Neuronal stem cell (in vitro differentiated cells): Measurements from ENCODE around the gene UBE3B.
"Not testable (repeated sequence)": the region's sequence is repeated elsewhere in the genome, so short reads cannot be mapped to it uniquely, and the experiment has no call there.

Experiments used
- DNase-seq: peaks from one replicate; pipeline ENCODE4 v3.0.0-alpha.2; 2013; ENCODE audit warnings: low spot score
- H2AFZ ChIP-seq: one replicate; pipeline ENCODE4 v1.6.1; 2013; ENCODE audit warnings: mild to moderate bottlenecking, low read length, inconsistent platforms
- H2AK5ac ChIP-seq: 2 replicates; pipeline ENCODE4 v1.6.1; 2013; ENCODE audit warnings: low read depth, mild to moderate bottlenecking, inconsistent platforms, low read length, moderate library complexity, mixed read lengths
- H2BK120ac ChIP-seq: 2 replicates; pipeline ENCODE4 v1.6.1; 2013; ENCODE audit warnings: low read depth, mild to moderate bottlenecking, inconsistent platforms, low read length, moderate library complexity, mixed read lengths
- H2BK12ac ChIP-seq: one replicate; pipeline ENCODE4 v1.6.1; 2013; ENCODE audit warnings: low read length, inconsistent platforms
- H2BK15ac ChIP-seq: 2 replicates; pipeline ENCODE4 v1.6.1; 2013; ENCODE audit warnings: mild to moderate bottlenecking, low read length, inconsistent platforms, mixed read lengths
- H2BK5ac ChIP-seq: one replicate; pipeline ENCODE4 v1.6.1; 2013; ENCODE audit warnings: inconsistent platforms, mild to moderate bottlenecking, low read length, moderate library complexity
- H3K14ac ChIP-seq: one replicate; pipeline ENCODE4 v1.6.1; 2013; ENCODE audit warnings: low read length, inconsistent platforms
- H3K18ac ChIP-seq: 2 replicates; pipeline ENCODE4 v1.6.1; 2013; ENCODE audit warnings: low read length, inconsistent platforms
- H3K23ac ChIP-seq: 2 replicates; pipeline ENCODE4 v1.6.1; 2013; ENCODE audit warnings: low read depth, mild to moderate bottlenecking, mixed read lengths, low read length, inconsistent platforms; ENCODE audit not compliant: poor library complexity
- H3K27ac ChIP-seq: replicated peaks from 3 replicates; pipeline ENCODE4 v1.5.1; 2013; ENCODE audit warnings: low read length, inconsistent platforms
- H3K27me3 ChIP-seq, 3 experiments: 2 replicates each; pipeline ENCODE4 v1.6.1; 2013; ENCODE audit warnings: low read length in 3 of 3, mild to moderate bottlenecking in 2 of 3, inconsistent platforms in 1 of 3, low read depth in 1 of 3, mixed read lengths in 1 of 3, moderate library complexity in 1 of 3; ENCODE audit not compliant: control insufficient read depth in 3 of 3, insufficient read depth in 3 of 3
- H3K36me3 ChIP-seq, 2 donors: replicated peaks in 1 of 2; 2 replicates each; pipeline ENCODE4 v1.6.1; 2013; ENCODE audit warnings: low read length in 2 of 2; ENCODE audit not compliant: control insufficient read depth in 2 of 2, insufficient read depth in 2 of 2
- H3K4ac ChIP-seq: 2 replicates; pipeline ENCODE4 v1.6.1; 2013; ENCODE audit warnings: inconsistent platforms, mild to moderate bottlenecking, low read length, moderate library complexity
- H3K4me1 ChIP-seq, 2 donors: 1 replicate in 1 of 2; 2 replicates in 1 of 2; pipeline ENCODE4 v1.6.1; 2013; ENCODE audit warnings: low read length in 2 of 2, low read depth in 1 of 2; ENCODE audit not compliant: control insufficient read depth in 2 of 2, insufficient read depth in 1 of 2
- H3K4me2 ChIP-seq: one replicate; pipeline ENCODE4 v1.6.1; 2013; ENCODE audit warnings: mild to moderate bottlenecking, low read length, inconsistent platforms; ENCODE audit not compliant: insufficient read depth, poor library complexity, severe bottlenecking
- H3K4me3 ChIP-seq, 2 donors: 2 replicates each; pipeline ENCODE4 v1.5.1; 2013; ENCODE audit warnings: low read length in 2 of 2, mild to moderate bottlenecking in 2 of 2, inconsistent platforms in 1 of 2, moderate library complexity in 1 of 2
- H3K79me1 ChIP-seq: one replicate; pipeline ENCODE4 v1.6.1; 2013; ENCODE audit warnings: low read depth, mild to moderate bottlenecking, inconsistent platforms, low read length, moderate library complexity
- H3K9ac ChIP-seq: one replicate; pipeline ENCODE4 v1.6.1; 2013; ENCODE audit warnings: mild to moderate bottlenecking, low read depth, low read length, inconsistent platforms; ENCODE audit not compliant: poor library complexity
- H3K9me3 ChIP-seq, 2 donors: replicated peaks in 1 of 2; 2 replicates each; pipeline versions ENCODE3 to v1.6.1; 2013; ENCODE audit warnings: low read length in 2 of 2, mild to moderate bottlenecking in 2 of 2, inconsistent platforms in 1 of 2, low read depth in 1 of 2, mixed read lengths in 1 of 2, moderate library complexity in 1 of 2; ENCODE audit not compliant: control insufficient read depth in 2 of 2, insufficient read depth in 1 of 2
- H4K8ac ChIP-seq: one replicate; pipeline ENCODE4 v1.6.1; 2013; ENCODE audit warnings: low read depth, mild to moderate bottlenecking, inconsistent platforms, low read length, moderate library complexity
- H4K91ac ChIP-seq: one replicate; pipeline ENCODE4 v1.6.1; 2013; ENCODE audit warnings: low read length, low read depth, mild to moderate bottlenecking, inconsistent platforms; ENCODE audit not compliant: poor library complexity
- WGBS, 2 donors: extraction: QIAGEN DNeasy Blood & Tissue Kit; methylation state at CpG; one replicate each; pipeline ENCODE4 v1.1.7; 2013; ENCODE audit warnings: missing lambda C conversion rate in 2 of 2, mixed read lengths in 1 of 2; ENCODE audit not compliant: insufficient read length in 2 of 2, insufficient replicate concordance in 1 of 2; ENCODE audit errors: extremely low coverage in 2 of 2; 5-methylcytosine and 5-hydroxymethylcytosine counted together

Gene UBE3B

DNA sequence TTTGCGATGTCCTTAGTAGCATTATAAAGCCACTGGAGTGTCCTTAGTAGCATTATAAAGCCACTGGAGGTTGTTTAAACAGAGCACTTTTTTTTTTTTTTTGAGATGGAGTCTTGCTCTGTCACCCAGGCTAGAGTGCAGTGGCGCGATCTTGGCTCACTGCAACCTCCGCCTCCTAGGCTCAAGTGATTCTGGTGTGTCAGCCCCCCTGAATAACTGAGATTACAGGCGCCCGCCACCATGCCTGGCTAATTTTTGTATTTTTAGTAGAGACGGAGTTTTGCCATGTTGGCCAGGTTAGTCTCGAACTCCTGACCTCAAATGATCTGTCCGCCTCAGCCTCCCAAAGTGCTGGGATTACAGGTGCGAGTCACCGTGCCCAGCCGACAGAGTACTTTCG is 37.5 kb upstream of the UBE3B start:
- H2BK12ac ChIP-seq, H2BK15ac ChIP-seq, H3K27me3 ChIP-seq, H4K8ac ChIP-seq, H3K4me2 ChIP-seq, DNase-seq, H3K9me3 ChIP-seq, H3K4me1 ChIP-seq, H3K27ac ChIP-seq, H3K79me1 ChIP-seq, H2BK5ac ChIP-seq, H2AK5ac ChIP-seq, H4K91ac ChIP-seq, H3K14ac ChIP-seq, H3K23ac ChIP-seq, H3K9ac ChIP-seq, H3K4ac ChIP-seq, H3K4me3 ChIP-seq, H3K18ac ChIP-seq, H2AFZ ChIP-seq, H2BK120ac ChIP-seq: not testable (repeated sequence)
- no CpG with 5 or more reads among the region's 13 CpGs for WGBS, 2 donors
- peaks cover 1 to 20% of the 10 kb centered on the region in 2 donors for H3K36me3 ChIP-seq

DNA sequence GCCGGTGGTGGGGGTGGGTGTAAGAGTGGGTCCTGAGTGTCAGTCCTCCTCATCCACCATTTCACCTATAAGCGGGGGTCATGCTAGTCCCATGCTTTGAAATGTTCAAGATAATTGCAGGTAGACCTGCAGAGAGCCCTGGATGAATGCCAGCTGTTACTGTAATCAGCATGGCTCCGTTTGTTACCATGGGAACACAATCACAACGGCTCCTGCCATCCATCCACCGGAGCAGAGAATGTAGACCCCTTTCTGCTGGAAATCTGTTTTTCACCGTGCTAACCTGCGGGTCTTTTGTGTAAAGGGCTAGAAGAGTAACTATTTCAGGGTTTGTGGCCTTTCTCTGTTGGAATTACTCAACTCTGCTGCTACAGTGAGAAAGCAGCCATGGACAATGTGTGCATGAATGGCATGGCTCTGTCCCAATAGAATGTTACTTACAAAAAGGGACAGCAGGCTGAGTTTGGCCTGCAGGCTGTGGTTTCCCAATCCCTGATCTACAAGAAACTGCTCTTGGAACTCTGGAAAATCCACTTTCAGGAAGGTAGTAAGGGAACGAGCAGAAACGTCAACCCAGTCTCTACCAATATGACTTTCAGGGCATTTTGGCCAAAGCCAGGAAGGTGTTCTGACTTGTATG is 36.5 kb upstream of the UBE3B start:
- Histone ChIP-seq H2BK5ac (no peak overlapping the region), H3K36me3 (peaks cover 3 to 30% of the 10 kb centered on the region in 2 donors), H2BK12ac (no peak overlapping the region), H3K23ac (no peak overlapping the region), H3K27ac (no peak overlapping the region), H3K4me3 (no peak overlapping the region), H3K79me1 (no peaks in the 10 kb centered on the region), H4K8ac (no peak overlapping the region), H2AK5ac (no peak overlapping the region), H4K91ac (no peak overlapping the region), H3K27me3 (no peaks in the 10 kb centered on the region), H3K9me3 (no peaks in the 10 kb centered on the region), H3K4me2 (no peak overlapping the region), H3K4ac (no peak overlapping the region), H2AFZ (no peak overlapping the region), H2BK15ac (no peak overlapping the region), H3K18ac (no peak overlapping the region), H2BK120ac (no peak overlapping the region), H3K9ac (no peak overlapping the region), H3K14ac (no peak overlapping the region), H3K4me1 (no peaks in the 10 kb centered on the region)
- WGBS, 2 donors: no CpG with 5 or more reads among the region's 9 CpGs
- no peak for DNase-seq

DNA sequence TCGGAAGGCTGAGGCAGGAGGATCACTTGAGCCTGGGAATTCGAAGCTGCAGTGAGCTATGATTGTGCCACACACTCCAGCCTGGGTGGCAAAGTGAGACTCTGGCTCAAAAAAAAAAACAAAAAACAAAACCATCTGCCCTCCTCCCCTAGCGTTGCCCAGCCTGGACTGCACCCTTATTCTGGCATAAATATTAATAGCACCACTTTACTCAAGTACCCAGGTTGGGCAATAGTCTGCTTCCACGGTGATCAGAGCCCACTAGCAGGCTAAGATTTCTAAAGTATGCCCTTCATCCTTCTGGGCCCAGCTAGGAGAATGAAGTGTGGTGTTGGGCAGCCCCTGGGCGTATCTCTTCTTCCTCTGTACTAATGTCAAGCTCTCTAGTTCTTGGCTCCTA is 33.6 kb upstream of the UBE3B start:
- Histone ChIP-seq H4K91ac (no peak overlapping the region), H2AK5ac (no peak overlapping the region), H2BK120ac (no peak overlapping the region), H3K27me3 (no peaks in the 10 kb centered on the region), H3K23ac (no peak overlapping the region), H2BK12ac (no peak overlapping the region), H3K14ac (no peak overlapping the region), H3K4ac (no peak overlapping the region), H2BK5ac (no peak overlapping the region), H3K9me3 (peaks cover 0 to 1% of the 10 kb centered on the region in 2 donors), H3K4me3 (no peak overlapping the region), H3K4me2 (no peak overlapping the region), H3K18ac (no peak overlapping the region), H4K8ac (no peak overlapping the region), H3K79me1 (no peaks in the 10 kb centered on the region), H3K9ac (no peak overlapping the region), H2AFZ (no peak overlapping the region), H3K36me3 (peaks cover 5 to 58% of the 10 kb centered on the region in 2 donors), H3K27ac (no peak overlapping the region), H2BK15ac (no peak overlapping the region), H3K4me1 (no peaks in the 10 kb centered on the region)
- no CpG with 5 or more reads among the region's 5 CpGs for WGBS, 2 donors
- DNase-seq: no peak

DNA sequence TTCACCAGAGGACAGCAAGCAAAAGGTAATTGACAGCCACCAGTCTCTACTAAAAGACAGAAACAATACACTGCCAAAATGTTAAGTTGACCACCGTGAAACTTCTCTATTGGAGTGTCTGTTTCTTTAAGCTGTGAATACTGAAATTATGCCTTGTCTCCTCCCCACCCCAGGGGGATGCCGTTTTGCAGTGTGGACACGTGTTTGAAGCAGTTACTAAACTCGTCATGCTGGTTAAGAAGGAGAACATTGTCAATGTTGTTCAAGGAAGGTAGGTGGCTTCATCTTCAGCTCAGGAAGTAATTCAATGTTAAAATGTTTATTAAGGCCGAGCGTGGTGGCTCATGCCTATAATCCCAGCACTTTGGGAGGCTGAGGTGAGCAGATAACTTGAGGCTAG is 33.2 kb upstream of the UBE3B start:
- Histone ChIP-seq H4K91ac (no peak overlapping the region), H2AK5ac (no peak overlapping the region), H3K18ac (no peak overlapping the region), H3K4ac (no peak overlapping the region), H3K4me2 (no peak overlapping the region), H4K8ac (no peak overlapping the region), H3K27me3 (no peaks in the 10 kb centered on the region), H3K9me3 (peaks cover 0 to 1% of the 10 kb centered on the region in 2 donors), H3K79me1 (no peaks in the 10 kb centered on the region), H3K27ac (no peak overlapping the region), H3K4me3 (no peak overlapping the region), H3K36me3 (peaks cover 5 to 63% of the 10 kb centered on the region in 2 donors), H3K23ac (no peak overlapping the region), H2BK12ac (no peak overlapping the region), H3K4me1 (no peaks in the 10 kb centered on the region), H2BK120ac (no peak overlapping the region), H2BK15ac (no peak overlapping the region), H2AFZ (no peak overlapping the region), H3K14ac (no peak overlapping the region), H2BK5ac (no peak overlapping the region), H3K9ac (no peak overlapping the region)
- DNase-seq: no peak
- no CpG with 5 or more reads among the region's 6 CpGs for WGBS, 2 donors
